GM19452 (cell line): Measurements from ENCODE around the gene NGEF.
A peak's percentile ranks its signal among the peaks of the same experiment; 100 is the strongest.

ENCODE experiments used
- ATAC-seq: cut with Tn5 transposase; IDR thresholded peaks from one replicate; pipeline ENCODE4 v1.9.1; 2021; ENCODE audit not compliant: unreplicated experiment

NGEF gene

DNA sequence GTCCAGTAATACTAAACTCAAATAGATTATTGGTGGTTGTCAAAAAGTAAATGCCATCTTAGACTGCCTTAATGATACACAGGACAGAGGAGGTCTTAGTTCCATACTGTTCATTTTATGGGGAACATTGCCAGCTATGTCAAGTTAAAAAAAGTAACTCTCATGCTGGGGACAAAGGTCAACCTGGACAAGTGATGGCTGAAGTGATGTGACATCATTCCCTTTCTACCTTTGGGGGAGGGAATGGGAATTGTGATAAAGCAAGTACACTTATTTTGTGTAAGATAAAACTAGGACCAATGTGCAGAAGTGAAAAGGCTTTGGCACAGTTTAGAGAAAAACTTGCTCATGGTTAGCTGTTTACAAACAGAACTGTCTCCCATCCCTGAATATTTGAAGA is 167.0 kb downstream of the NGEF start:
- ATAC-seq = no peak

GRCh38 chr2:232843834-232844233 is 169.2 kb downstream of the NGEF start:
- no peak for ATAC-seq

DNA sequence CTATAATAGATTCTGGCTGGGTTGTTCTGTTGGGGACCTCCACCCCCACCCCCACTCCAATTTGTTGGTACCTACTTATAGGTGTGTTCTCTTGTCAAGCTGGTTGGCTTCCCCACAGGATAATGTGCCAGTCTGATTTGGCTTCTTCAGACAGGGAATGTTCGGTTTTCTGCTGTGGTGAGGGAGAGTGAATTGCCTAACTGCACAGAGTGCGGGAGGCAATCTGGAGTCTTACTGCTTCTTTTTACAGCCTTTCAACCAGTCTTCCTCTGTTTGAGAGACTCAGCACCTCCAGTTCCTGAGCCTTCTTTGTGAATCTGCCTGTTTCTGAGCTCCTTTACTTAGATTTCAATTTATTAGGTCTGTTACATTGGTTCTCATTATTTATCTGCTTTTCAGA is 170.4 kb downstream of the NGEF start:
- no peak for ATAC-seq

- no peak for ATAC-seq
Measured at GRCh38 chr2:232839411-232840079, 173.5 kb downstream of the NGEF start.

- ATAC-seq = peak; percentile 87
Measured at GRCh38 chr2:232838406-232838874, 174.6 kb downstream of the NGEF start.

GRCh38 chr2:232836934-232837333 is 176.1 kb downstream of the NGEF start:
- ATAC-seq = no peak

- no peak for ATAC-seq
Measured at GRCh38 chr2:232835687-232836208, 177.3 kb downstream of the NGEF start.

- no peak for ATAC-seq
Measured at GRCh38 chr2:232833830-232834229, 179.2 kb downstream of the NGEF start.

DNA sequence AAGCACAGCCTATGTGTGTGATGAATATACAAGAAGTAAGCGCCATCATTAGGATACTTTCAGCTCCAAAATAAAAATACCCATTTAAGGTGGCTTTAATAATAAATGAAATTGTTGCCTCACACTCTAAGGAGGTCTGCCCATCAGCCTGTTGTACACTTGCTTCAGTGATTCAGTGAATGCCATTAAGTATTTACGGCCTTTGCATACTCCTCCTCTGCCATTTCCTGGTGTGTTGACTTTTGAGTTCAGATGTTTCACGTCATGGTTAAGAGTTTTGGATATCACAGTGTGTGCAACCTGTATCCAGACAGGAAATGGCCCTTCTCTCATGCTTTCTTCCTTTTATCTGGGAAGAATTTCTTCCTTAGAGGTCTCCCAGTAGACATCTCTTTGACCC is 181.6 kb downstream of the NGEF start:
- no peak for ATAC-seq

DNA sequence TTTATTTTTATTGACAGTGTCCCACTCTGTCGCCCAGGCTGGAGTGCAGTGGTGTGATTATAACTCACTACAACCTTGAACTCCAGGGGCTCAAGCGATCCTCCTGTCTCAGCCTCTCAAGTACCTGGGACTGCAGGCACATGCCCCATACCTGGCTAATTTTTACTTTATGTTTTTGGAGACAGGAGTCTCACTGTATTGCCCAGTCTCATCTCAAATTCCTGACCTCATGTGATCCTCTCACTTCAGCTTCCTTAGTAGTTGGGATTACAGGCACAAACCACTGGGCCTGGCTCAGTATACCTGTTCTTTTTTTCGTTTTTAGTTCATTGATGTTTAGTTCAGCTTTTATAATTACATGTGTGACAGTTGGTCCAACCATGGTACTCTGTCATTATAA is 183.1 kb downstream of the NGEF start:
- no peak for ATAC-seq
